COR-L47 (cell line): ENCODE measurements around the gene STARD10.

Experiments used
- DNase-seq: peaks from one replicate; lab custom pipeline; 2025; lab: John Stamatoyannopoulos, UW

STARD10 gene

GRCh38 chr11:72780296-72781062 is 13.4 kb downstream of the STARD10 start:
- DNase-seq, result no peak

GRCh38 chr11:72779495-72780128 is 14.2 kb downstream of the STARD10 start:
- no peak for DNase-seq

- DNase-seq, result no peak
Measured at GRCh38 chr11:72778535-72779494, 15.0 kb downstream of the STARD10 start.

- no peak for DNase-seq
Measured at GRCh38 chr11:72777755-72778278, 16.0 kb downstream of the STARD10 start.

GRCh38 chr11:72776844-72777754 is 16.7 kb downstream of the STARD10 start:
- no peak for DNase-seq

GRCh38 chr11:72776117-72776843 is 17.6 kb downstream of the STARD10 start:
- no peak for DNase-seq

- DNase-seq, result no peak
Measured at GRCh38 chr11:72775288-72776110, 18.3 kb downstream of the STARD10 start.

GRCh38 chr11:72774499-72774898 is 19.3 kb downstream of the STARD10 start:
- DNase-seq, result no peak

- no peak for DNase-seq
Measured at GRCh38 chr11:72773696-72774095, 20.2 kb downstream of the STARD10 start.

GRCh38 chr11:72773291-72773690 is 20.6 kb downstream of the STARD10 start:
- no peak for DNase-seq

GRCh38 chr11:72772059-72772458 is 21.8 kb downstream of the STARD10 start:
- no peak for DNase-seq

- DNase-seq, result no peak
Measured at GRCh38 chr11:72771507-72771906, 22.3 kb downstream of the STARD10 start.

GRCh38 chr11:72770799-72771198 is 23.0 kb downstream of the STARD10 start:
- no peak for DNase-seq

GRCh38 chr11:72769680-72770079 is 24.2 kb downstream of the STARD10 start:
- DNase-seq, result no peak

GRCh38 chr11:72768581-72768980 is 25.3 kb downstream of the STARD10 start:
- DNase-seq, result no peak

GRCh38 chr11:72767203-72768062 is 26.4 kb downstream of the STARD10 start:
- no peak for DNase-seq

- no peak for DNase-seq
Measured at GRCh38 chr11:72766152-72766902, 27.5 kb downstream of the STARD10 start.

- DNase-seq, result peak; percentile 92
Measured at GRCh38 chr11:72764503-72764902, 29.3 kb downstream of the STARD10 start.
